ENCODE data around the gene AKIRIN2. TPM values are rescaled to one million over a fixed set of nuclear protein-coding genes. Genes with fewer than 3 reads are reported as not detected.

AKIRIN2 gene
- total and polyA plus RNA-seq, 2 of the 13 experiments (the other 11 are each of a cell fraction or from before 2014, with no cell fraction given): 15.6 to 23.4 TPM

DNA sequence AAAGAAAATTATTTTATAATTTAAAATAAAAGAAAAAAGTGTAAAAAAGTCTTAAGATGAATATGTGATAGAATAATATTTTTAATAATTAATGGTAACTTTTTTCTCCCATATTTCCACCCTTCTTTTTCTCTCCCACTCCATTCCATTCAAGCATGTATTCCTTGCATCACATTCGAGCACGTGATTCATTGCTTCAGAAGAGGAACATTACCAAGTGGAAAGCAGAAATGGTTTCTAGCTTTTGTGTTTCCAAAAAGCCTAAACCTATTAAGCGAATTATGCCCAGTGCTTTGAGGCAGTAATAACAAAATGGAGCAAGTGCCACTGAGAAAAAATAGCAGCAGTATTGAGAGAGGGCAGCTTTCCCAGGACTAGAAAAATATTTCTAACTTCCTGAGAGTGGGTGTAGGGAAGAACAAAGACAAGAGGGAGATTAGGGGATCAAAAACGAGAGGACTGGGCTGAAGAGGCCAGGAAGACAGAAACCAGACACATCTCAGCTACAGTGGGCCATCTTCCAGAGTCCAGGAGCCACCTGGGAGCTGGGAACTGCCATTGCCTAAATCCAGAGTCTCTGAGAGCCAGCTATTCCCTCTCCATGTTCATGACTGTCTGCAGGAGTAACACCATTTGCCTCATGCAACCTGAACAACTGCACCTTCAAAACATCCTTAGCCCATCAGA lies 15.0 kb upstream of the AKIRIN2 start:
- no peak for DNase-seq (ENCODE audit: low spot score)
- no peak for FAIRE-seq
- Histone ChIP-seq H3K9ac (ENCODE audit: insufficient read depth, low read depth, low read length) (no peak overlapping the region), H4K20me1 (ENCODE audit: insufficient read depth, low read length) (no peaks in the 10 kb centered on the region), H3K27ac (ENCODE audit: extremely low read length, insufficient read depth, low read length) (no peak overlapping the region), H3K27me3 (ENCODE audit: control insufficient read depth in 1 of 2, insufficient read depth in 2 of 2, low read length in 2 of 2) (no peaks in the 10 kb centered on the region), H3K79me2 (ENCODE audit: insufficient read depth, low read length) (no peaks in the 10 kb centered on the region), H2AFZ (ENCODE audit: low read length) (peak overlapping the region; percentile 12), H3K4me3 (replicated peaks in 1 of 3; ENCODE audit: insufficient read depth in 1 of 3, low read depth in 2 of 3, low read length in 3 of 3) (no peak overlapping the region), H3K4me1 (ENCODE audit: insufficient read depth, low read length) (peaks cover 23% of the 10 kb centered on the region), H3K4me2 (ENCODE audit: low read depth, low read length) (no peak overlapping the region), H3K9me3 (ENCODE audit: low read length) (no peaks in the 10 kb centered on the region), H3K36me3 (replicated peaks in 1 of 2; ENCODE audit: control insufficient read depth in 1 of 2, insufficient read depth in 2 of 2, low read length in 2 of 2) (no peaks in the 10 kb centered on the region)
- ChIA-PET POLR2A (interaction anchor here (2.7 kb wide), 1 partner anchor 15 kb away, joined by 11 read pairs; the partner anchor contains the start of gene AKIRIN2), CTCF (ENCODE audit: low intra/inter-chr PET ratio, low total read pairs) (no interaction called here)
- no peak; the same call in 2 of the 3 replicates for ATAC-seq
- 76% methylated on average over 4 of the region's 4 CpGs for WGBS (ENCODE audit: low lambda C conversion rate)
- in situ Hi-C loops (cut with HindIII; ENCODE audit: extremely low pct_ligation_motif_present, low pct_unique_long_range_greater_than_20kb): no loop called here
- no TSS peak for BruUV-seq (replicated peaks)
- intact Hi-C loops (cut with micrococcal nuclease; ENCODE audit: unreplicated experiment): no loop called here
- TF ChIP-seq ZNF777 (CRISPR knock-in tag; IDR thresholded peaks at IDR 0.05) (no peak), SPEN (CRISPR knock-in tag; IDR thresholded peaks at IDR 0.05; ENCODE audit: low read depth) (no peak), TSC22D2 (CRISPR knock-in tag; IDR thresholded peaks at IDR 0.05; ENCODE audit: borderline replicate concordance) (no peak), ZFAT (CRISPR knock-in tag; conservative IDR thresholded peaks at IDR 0.05) (no peak), TAF15 (IDR thresholded peaks at IDR 0.05; ENCODE audit: low read depth, low read length, poor library complexity, severe bottlenecking) (no peak), ARNT2 (CRISPR knock-in tag; IDR thresholded peaks at IDR 0.05; ENCODE audit: low read depth) (no peak), ZBTB3 (CRISPR knock-in tag; IDR thresholded peaks at IDR 0.05; ENCODE audit: borderline replicate concordance, low read depth) (no peak), RARG (CRISPR knock-in tag; IDR thresholded peaks at IDR 0.05; ENCODE audit: low read depth) (no peak), ZNF225 (CRISPR knock-in tag; IDR thresholded peaks at IDR 0.05) (no peak), ZSCAN20 (CRISPR knock-in tag; IDR thresholded peaks at IDR 0.05; ENCODE audit: borderline replicate concordance) (no peak), CREM (IDR thresholded peaks at IDR 0.05) (no peak), CREM (CRISPR knock-in tag; IDR thresholded peaks at IDR 0.05) (no peak), HOXA7 (CRISPR knock-in tag; IDR thresholded peaks at IDR 0.05) (no peak), SMC3 (IDR thresholded peaks at IDR 0.05; ENCODE audit: low read length) (no peak)
- TF ChIP-seq, protein P1, sequence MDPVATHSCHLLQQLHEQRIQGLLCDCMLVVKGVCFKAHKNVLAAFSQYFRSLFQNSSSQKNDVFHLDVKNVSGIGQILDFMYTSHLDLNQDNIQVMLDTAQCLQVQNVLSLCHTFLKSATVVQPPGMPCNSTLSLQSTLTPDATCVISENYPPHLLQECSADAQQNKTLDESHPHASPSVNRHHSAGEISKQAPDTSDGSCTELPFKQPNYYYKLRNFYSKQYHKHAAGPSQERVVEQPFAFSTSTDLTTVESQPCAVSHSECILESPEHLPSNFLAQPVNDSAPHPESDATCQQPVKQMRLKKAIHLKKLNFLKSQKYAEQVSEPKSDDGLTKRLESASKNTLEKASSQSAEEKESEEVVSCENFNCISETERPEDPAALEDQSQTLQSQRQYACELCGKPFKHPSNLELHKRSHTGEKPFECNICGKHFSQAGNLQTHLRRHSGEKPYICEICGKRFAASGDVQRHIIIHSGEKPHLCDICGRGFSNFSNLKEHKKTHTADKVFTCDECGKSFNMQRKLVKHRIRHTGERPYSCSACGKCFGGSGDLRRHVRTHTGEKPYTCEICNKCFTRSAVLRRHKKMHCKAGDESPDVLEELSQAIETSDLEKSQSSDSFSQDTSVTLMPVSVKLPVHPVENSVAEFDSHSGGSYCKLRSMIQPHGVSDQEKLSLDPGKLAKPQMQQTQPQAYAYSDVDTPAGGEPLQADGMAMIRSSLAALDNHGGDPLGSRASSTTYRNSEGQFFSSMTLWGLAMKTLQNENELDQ (CRISPR knock-in tag; IDR thresholded peaks at IDR 0.05; ENCODE audit: borderline replicate concordance): no peak
- TF ChIP-seq, protein P2, sequence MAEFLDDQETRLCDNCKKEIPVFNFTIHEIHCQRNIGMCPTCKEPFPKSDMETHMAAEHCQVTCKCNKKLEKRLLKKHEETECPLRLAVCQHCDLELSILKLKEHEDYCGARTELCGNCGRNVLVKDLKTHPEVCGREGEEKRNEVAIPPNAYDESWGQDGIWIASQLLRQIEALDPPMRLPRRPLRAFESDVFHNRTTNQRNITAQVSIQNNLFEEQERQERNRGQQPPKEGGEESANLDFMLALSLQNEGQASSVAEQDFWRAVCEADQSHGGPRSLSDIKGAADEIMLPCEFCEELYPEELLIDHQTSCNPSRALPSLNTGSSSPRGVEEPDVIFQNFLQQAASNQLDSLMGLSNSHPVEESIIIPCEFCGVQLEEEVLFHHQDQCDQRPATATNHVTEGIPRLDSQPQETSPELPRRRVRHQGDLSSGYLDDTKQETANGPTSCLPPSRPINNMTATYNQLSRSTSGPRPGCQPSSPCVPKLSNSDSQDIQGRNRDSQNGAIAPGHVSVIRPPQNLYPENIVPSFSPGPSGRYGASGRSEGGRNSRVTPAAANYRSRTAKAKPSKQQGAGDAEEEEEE (CRISPR knock-in tag; IDR thresholded peaks at IDR 0.05; ENCODE audit: borderline replicate concordance): no peak
- TF ChIP-seq, protein P3, sequence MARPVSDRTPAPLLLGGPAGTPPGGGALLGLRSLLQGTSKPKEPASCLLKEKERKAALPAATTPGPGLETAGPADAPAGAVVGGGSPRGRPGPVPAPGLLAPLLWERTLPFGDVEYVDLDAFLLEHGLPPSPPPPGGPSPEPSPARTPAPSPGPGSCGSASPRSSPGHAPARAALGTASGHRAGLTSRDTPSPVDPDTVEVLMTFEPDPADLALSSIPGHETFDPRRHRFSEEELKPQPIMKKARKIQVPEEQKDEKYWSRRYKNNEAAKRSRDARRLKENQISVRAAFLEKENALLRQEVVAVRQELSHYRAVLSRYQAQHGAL (CRISPR knock-in tag; IDR thresholded peaks at IDR 0.05; ENCODE audit: not compliant biosample characterization): no peak
- TF ChIP-seq, protein P4, sequence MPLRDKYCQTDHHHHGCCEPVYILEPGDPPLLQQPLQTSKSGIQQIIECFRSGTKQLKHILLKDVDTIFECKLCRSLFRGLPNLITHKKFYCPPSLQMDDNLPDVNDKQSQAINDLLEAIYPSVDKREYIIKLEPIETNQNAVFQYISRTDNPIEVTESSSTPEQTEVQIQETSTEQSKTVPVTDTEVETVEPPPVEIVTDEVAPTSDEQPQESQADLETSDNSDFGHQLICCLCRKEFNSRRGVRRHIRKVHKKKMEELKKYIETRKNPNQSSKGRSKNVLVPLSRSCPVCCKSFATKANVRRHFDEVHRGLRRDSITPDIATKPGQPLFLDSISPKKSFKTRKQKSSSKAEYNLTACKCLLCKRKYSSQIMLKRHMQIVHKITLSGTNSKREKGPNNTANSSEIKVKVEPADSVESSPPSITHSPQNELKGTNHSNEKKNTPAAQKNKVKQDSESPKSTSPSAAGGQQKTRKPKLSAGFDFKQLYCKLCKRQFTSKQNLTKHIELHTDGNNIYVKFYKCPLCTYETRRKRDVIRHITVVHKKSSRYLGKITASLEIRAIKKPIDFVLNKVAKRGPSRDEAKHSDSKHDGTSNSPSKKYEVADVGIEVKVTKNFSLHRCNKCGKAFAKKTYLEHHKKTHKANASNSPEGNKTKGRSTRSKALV (CRISPR knock-in tag; IDR thresholded peaks at IDR 0.05): no peak
